Lung (tissue), 12 donors: ENCODE results near the gene ALK. TPM values are rescaled to one million over a fixed set of nuclear protein-coding genes. Genes with fewer than 3 reads are reported as not detected.
"Not testable (repeated sequence)": the region's sequence is repeated elsewhere in the genome, so short reads cannot be mapped to it uniquely, and the experiment has no call there.

Experiments
- ATAC-seq: fragments of 200-7000 bp; cut with Tn5 transposase; one replicate; pipeline ENCODE4 v1.9.1; 2020; ENCODE audit warnings: moderate number of reproducible peaks; ENCODE audit not compliant: insufficient read depth, low FRiP score
- DNase-seq, 3 donors: peaks; one replicate each; pipeline ENCODE4 v3.0.0-alpha.2; 2013 to 2017
- H3K27ac ChIP-seq, 2 donors: one replicate each; pipeline ENCODE4 v1.5.1; 2013; ENCODE audit warnings: mild to moderate bottlenecking in 2 of 2, moderate library complexity in 2 of 2, control low read depth in 1 of 2, inconsistent platforms in 1 of 2, low read depth in 1 of 2, low read length in 1 of 2
- H3K27me3 ChIP-seq, 3 donors: one replicate each; pipeline ENCODE4 v1.5.1; 2013; ENCODE audit warnings: low read length in 2 of 3; ENCODE audit not compliant: control insufficient read depth in 3 of 3, insufficient read depth in 3 of 3
- H3K36me3 ChIP-seq, 4 donors: one replicate each; pipeline ENCODE4 v1.5.1; 2013; ENCODE audit warnings: low read length in 4 of 4, mild to moderate bottlenecking in 1 of 4, moderate library complexity in 1 of 4; ENCODE audit not compliant: control insufficient read depth in 4 of 4, insufficient read depth in 4 of 4
- H3K4me1 ChIP-seq, 5 donors: one replicate each; pipeline ENCODE4 v1.5.1; 2013; ENCODE audit warnings: low read length in 5 of 5, mild to moderate bottlenecking in 2 of 5, moderate library complexity in 1 of 5; ENCODE audit not compliant: control insufficient read depth in 5 of 5, insufficient read depth in 5 of 5
- H3K4me3 ChIP-seq: one replicate; pipeline ENCODE4 v1.5.1; 2013; ENCODE audit warnings: mild to moderate bottlenecking, control low read depth, moderate library complexity
- H3K9ac ChIP-seq, 2 donors: one replicate each; pipeline ENCODE4 v1.5.1; 2013; ENCODE audit warnings: low read length in 2 of 2, control low read depth in 1 of 2; ENCODE audit not compliant: insufficient read depth in 1 of 2
- H3K9me3 ChIP-seq, 4 donors: one replicate each; pipeline ENCODE4 v1.5.1; 2013; ENCODE audit warnings: low read length in 3 of 4, mild to moderate bottlenecking in 1 of 4, moderate library complexity in 1 of 4; ENCODE audit not compliant: control insufficient read depth in 4 of 4, insufficient read depth in 3 of 4
- WGBS, 2 donors: extraction: QIAGEN DNeasy Blood & Tissue Kit; methylation state at CpG; one replicate each; pipeline ENCODE4 v1.1.7; 2013; 5-methylcytosine and 5-hydroxymethylcytosine counted together
- polyA plus RNA-seq, 2 donors: library from polyadenylated mRNA; stranded (reverse); fragments of 200-250 nt; gene quantifications; one replicate each; pipeline ENCODE4 v1.2.1, GENCODE V29; 2013
- total RNA-seq, 2 donors: library from RNA; depleted of rRNA in 1 of 2; stranded (reverse); fragments of >200 nt in 1 of 2; gene quantifications; one replicate each; pipeline ENCODE4 v1.2.1, GENCODE V29; 2014 to 2021
- TF ChIP-seq, protein P1 (sequence below): IDR thresholded peaks from 2 replicates; pipeline ENCODE4 v1.5.1; 2012; ENCODE audit warnings: mild to moderate bottlenecking; ENCODE audit errors: control extremely low read depth, extremely low read depth
- donor health status: control.
- donor health status: control.
- donor health status: Bipolar disorder and iron deficiency.
- donor health status: healthy.
- donor health status: DM: yes; HTN: yes; CAD: no.

Gene ALK
- total and polyA plus RNA-seq, 4 donors, result 0.09 to 0.25 (median 0.10) TPM; not detected in 1

- DNase-seq (no peak), ATAC-seq (no peak)
- TF ChIP-seq, protein P1, sequence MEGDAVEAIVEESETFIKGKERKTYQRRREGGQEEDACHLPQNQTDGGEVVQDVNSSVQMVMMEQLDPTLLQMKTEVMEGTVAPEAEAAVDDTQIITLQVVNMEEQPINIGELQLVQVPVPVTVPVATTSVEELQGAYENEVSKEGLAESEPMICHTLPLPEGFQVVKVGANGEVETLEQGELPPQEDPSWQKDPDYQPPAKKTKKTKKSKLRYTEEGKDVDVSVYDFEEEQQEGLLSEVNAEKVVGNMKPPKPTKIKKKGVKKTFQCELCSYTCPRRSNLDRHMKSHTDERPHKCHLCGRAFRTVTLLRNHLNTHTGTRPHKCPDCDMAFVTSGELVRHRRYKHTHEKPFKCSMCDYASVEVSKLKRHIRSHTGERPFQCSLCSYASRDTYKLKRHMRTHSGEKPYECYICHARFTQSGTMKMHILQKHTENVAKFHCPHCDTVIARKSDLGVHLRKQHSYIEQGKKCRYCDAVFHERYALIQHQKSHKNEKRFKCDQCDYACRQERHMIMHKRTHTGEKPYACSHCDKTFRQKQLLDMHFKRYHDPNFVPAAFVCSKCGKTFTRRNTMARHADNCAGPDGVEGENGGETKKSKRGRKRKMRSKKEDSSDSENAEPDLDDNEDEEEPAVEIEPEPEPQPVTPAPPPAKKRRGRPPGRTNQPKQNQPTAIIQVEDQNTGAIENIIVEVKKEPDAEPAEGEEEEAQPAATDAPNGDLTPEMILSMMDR, result no peak
- Histone ChIP-seq H3K9me3 (no peaks in the 10 kb centered on the region), H3K27me3 (no peaks in the 10 kb centered on the region), H3K27ac (no peak overlapping the region), H3K9ac (no peak overlapping the region), H3K4me3 (no peak overlapping the region), H3K4me1 (peaks cover 0 to 3% (median 0%) of the 10 kb centered on the region in 5 donors), H3K36me3 (no peaks in the 10 kb centered on the region)
- 88 to 89% methylated on average over 6 to 7 of the region's 7 CpGs for WGBS, 2 donors
Observed at GRCh38 chr2:29247336-29247914, 674.0 kb downstream of the ALK start.

DNA sequence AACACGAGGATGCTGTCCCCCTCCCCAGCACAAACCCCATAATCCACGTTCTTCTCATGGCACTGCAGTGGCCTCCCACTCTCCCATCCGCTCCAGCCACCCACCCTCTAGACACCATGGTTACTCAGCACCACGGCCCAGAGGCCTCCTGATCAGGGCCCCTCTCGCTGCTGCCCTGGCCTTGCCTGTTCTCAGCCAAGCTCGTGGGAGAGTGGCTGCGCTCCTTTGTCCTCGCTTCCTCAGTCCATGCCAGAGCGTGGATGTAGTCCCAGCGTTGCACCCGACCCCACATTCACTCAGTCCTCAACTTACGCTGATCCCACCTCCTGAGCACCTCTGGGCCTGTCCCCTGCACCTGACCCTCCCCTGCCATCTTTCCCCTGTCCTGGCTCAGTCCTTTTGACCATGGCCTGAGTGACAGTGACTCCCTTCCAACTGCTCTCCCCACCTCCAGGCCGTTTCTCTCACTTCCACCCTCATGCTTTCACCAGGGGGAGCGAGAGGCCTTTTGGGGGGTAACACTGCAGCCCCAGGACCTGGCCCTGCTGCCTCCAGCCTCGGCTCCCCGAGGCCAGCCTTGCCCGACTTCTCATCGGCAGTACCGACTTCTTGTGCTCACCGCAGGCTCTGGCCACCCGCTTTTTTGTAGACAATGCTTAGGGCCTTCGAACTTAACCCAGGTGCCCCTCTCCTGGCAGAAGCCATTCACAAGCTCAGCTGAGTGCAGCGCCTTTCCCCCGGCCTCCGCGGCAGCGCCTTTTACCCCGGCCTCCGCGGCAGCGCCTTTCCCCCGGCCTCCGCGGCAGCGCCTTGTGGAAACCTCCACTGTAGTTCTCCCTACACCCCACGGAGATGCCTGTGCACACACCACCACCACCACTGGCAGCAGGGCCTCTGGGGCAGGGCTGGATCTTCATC lies 674.7 kb downstream of the ALK start:
- no peaks in the 10 kb centered on the region for H3K36me3 ChIP-seq
- WGBS, 2 donors, result 88 to 92% methylated on average over 36 of the region's 36 CpGs
- ATAC-seq, result no peak

DNA sequence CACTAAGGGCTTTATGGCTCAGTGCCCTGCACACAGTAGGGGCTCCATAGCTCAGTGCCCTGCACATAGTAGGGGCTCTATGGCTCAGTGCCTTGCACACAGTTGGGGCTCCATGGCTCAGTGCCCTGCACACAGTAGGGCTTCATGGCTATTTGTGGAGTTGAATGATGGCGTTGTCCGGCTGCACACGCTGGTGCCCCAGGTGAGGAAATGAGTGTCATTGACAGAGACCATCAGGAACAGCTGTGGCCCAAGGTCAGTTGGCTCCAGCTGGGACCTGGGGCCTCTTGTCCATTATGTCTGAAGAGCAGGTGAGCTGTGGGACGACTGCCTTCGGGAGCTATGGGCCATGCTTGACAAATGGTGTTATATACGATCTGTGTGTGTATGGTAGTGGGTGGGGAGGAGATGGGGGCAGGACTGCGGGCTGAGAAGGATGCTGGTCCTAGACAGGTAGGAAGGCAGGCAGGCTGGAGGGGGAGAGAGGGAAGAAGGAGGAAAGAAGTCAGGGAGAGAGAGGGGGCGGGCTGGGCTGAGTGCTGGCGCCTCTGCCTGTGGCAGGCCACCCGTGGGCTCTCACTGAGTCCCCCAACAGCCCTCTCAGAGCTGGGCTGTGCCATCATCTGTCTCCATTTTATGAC lies 675.5 kb downstream of the ALK start:
- Histone ChIP-seq H3K9ac (no peak overlapping the region), H3K4me3 (no peak overlapping the region), H3K27me3 (no peaks in the 10 kb centered on the region), H3K4me1 (peaks cover 0 to 3% (median 0%) of the 10 kb centered on the region in 5 donors), H3K36me3 (no peaks in the 10 kb centered on the region), H3K27ac (no peak overlapping the region), H3K9me3 (no peaks in the 10 kb centered on the region)
- WGBS, 2 donors, result 70 to 78% methylated on average over 10 of the region's 10 CpGs
- DNase-seq (no peak), ATAC-seq (no peak)
- TF ChIP-seq, protein P1, result no peak

More for the DNA sequence above, 674.7 kb downstream of the ALK start:
- TF ChIP-seq, protein P1, result no peak
- Histone ChIP-seq H3K27me3 (no peaks in the 10 kb centered on the region), H3K9me3 (no peaks in the 10 kb centered on the region), H3K4me3 (no peak overlapping the region), H3K27ac (no peak overlapping the region), H3K9ac (no peak overlapping the region), H3K4me1 (peaks cover 0 to 3% (median 0%) of the 10 kb centered on the region in 5 donors)
- no peak for DNase-seq

DNA sequence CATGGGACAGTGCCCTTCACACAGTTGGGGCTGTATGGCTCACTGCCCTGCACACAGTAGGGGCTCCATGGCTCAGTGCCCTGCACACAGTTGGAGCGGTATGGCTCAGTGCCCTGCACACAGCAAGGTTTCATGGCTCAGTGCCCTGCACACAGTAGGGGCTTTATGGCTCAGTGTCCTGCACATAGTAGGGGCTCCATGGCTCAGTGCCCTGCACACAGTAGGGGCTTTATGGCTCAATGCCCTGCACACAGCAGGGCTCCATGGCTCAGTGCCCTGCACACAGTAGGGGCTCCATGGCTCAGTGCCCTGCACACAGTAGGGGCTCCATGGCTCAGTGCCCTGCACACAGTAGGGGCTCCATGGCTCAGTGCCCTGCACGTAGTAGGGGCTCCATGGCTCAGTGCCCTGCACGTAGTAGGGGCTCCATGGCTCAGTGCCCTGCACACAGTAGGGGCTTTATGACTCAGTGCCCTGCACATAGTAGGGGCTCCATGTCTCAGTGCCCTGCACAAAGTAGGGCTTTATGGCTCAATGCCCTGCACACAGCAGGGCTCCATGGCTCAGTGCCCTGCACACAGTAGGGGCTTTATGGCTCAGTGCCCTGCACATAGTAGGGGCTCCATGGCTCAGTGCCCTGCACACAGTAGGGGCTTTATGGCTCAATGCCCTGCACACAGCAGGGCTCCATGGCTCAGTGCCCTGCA lies 676.2 kb downstream of the ALK start:
- H3K27ac ChIP-seq, H3K27me3 ChIP-seq, H3K36me3 ChIP-seq, H3K4me1 ChIP-seq, H3K4me3 ChIP-seq, H3K9ac ChIP-seq, H3K9me3 ChIP-seq, DNase-seq, ATAC-seq: not testable (repeated sequence)
- 96 to 98% methylated on average over 3 of the region's 3 CpGs for WGBS, 2 donors
